AML-193 (cell line): ENCODE data around the gene LINGO3.
A peak's percentile ranks its signal among the peaks of the same experiment; 100 is the strongest.

Source experiments
- DNase-seq, 2 experiments: peaks; one replicate each; lab custom pipeline; 2025; lab: John Stamatoyannopoulos, UW

Gene LINGO3

DNA sequence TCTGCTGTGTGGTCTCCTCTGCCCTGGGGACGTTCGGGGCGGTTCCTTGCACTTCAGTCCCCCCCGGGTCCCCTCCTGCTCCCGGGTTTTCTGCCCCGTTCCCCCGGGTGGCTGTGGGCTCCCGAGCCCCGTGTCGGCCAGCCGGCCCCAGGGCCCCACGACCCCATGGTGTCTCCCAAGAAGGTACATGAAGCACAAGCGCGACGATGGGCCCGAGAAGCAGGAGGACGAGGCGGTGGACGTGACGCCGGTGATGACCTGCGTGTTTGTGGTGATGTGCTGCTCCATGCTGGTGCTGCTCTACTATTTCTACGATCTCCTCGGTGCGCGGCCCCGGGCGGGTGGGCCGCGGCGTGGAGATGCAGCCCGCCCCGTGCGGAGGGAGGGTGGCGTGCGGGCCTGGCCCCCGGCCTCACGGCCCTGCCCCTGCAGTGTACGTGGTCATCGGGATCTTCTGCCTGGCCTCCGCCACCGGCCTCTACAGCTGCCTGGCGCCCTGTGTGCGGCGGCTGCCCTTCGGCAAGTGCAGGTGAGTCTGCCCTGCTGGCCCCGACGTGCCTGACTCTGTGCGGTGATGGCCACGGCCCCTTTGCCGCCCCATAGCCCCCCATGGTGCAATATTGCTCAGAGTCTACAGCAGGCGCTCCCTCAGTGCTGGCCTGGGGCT, 31.8 kb upstream of the LINGO3 start:
- DNase-seq = no peak

DNA sequence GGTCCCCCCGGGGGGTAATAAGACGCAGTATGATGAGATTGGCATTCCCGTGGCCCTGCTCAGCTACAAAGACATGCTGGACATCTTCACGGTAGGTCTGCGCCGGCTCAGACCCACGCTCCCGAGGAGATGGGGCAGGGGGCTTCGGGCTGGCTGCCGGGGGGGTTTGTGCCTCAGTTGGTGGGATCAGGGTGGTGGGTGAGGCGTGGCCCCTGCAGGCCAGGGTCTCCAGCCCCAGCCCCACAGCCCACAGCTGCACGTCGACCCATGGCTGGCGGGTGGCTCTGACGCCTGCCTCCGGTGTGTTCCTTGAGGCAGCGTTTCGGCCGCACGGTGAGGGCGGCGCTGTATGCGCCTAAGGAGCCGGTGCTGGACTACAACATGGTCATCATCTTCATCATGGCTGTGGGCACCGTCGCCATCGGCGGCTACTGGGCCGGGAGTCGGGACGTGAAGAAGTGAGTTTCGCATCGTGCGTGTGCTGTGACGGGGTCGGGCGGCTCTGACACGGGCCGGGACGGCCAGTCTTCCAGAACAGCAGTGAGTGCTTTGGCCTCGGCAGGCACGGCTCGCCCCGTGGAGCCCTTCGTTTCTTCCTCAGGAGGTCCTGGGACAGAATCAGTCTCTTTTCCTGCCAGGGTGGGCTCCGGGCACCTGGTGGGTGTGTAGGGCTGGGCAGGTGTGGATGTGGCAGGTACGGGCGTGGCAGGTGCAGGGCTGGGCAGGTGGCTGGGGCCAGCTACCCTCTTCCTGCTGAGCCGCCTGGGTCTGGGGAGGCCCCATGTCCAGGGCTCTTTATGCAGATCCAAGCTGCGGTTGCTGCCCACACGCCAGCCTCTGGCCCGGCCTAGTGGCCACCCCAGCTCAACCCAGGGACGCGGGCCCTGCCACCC, 31.0 kb upstream of the LINGO3 start:
- DNase-seq = no peak

DNA sequence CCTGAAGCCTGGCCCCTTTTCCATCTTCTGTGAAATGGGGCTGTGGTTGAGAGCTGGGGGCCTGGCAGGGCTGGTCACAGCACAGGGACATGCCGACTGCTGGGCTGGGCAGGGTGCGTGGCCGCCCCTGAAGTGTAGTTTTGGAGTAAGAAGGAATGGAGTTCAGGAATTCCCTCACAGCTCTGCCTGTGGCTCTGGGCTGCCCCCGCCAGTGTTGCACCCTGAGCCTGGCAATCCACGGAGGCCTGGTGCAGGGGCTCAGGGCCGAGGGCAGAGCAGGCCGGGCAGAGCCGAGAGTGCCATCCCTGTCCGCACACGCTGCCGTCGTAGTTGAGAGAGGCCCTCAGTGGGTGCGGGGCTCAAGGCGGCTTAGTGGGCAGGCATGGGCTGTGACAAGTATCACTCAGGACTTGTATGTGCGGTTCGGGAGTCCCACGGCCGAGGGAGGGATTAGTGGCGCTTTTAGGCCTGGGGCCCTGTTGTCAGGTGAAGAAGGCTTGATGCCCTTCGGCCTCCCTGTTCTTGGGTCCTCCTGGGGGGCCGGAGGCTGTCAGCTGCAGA, 30.2 kb upstream of the LINGO3 start:
- no peak for DNase-seq

DNA sequence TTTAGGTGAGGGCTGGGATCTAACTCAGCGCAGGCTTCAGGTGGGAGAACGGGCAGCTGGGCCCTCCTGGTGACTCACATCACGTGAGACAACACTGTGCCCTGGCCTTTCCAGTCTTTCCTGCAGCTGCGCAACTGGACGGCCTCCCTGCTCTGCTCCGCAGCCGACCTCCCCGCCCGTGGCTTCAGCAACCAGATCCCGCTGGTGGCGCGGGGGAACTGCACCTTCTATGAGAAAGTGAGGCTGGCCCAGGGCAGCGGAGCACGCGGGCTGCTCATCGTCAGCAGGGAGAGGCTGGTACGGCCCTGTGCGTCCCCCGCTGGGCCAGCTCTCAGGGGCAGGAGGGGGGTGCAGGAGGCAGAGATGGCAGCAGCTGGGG, 29.4 kb upstream of the LINGO3 start:
- no peak for DNase-seq

DNA sequence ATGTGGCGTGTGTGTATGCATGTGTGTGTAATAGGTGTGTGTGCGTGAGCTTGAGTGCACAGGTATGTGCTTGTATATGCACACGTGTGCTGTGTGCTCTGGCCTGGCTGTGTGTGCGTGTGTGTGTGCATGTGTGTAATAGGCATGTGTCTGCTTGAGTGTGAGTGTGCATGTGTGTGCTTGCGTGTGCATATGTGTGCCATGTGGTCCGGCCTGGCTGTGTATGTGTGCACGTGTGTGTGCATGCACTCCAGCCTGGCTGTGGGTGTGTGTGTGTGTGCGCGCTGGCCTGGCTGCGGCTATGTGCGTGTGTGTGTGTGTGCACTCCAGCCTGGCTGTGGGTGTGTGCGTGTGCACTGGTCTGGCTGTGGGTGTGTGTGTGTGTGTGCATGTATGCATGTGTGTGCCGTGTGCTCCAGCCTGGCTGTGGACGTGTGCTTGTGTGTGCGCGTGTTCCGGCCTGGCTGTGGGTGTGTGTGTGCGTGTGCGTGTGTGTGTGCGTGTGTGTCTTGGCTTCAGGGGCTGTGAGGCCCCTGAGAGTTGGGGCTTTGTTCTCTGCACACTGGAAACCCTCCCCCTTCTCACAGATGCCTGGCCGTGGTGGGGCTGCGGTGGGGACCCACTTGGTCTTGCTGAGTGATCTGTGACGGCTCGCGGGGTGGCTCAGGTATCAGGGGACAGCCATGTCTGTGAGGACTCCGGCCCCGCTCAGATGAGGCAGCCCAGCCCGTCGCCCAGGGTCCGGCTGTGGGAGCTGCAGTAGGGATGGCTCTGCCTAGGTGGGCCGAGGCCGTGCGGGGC, 28.8 kb upstream of the LINGO3 start:
- DNase-seq = no peak

DNA sequence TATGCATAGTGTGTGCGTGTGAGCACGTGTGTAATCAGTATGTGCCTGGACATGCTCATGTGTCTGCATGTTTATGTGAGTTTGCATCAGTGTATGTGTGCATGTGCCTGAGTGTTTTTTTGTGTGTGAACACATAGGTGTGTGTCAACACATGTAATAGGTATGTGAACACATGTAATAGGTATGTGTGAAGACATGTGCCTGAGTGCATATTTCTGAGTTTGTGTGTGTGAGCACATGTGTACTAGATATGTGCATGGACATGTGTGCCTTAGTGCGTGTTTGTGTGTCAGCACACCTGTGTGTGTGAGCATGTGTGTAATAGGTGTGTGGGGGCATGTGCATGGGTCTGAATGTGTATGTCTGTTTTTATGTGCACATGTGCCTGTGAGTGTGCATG, 27.9 kb upstream of the LINGO3 start:
- no peak for DNase-seq

DNA sequence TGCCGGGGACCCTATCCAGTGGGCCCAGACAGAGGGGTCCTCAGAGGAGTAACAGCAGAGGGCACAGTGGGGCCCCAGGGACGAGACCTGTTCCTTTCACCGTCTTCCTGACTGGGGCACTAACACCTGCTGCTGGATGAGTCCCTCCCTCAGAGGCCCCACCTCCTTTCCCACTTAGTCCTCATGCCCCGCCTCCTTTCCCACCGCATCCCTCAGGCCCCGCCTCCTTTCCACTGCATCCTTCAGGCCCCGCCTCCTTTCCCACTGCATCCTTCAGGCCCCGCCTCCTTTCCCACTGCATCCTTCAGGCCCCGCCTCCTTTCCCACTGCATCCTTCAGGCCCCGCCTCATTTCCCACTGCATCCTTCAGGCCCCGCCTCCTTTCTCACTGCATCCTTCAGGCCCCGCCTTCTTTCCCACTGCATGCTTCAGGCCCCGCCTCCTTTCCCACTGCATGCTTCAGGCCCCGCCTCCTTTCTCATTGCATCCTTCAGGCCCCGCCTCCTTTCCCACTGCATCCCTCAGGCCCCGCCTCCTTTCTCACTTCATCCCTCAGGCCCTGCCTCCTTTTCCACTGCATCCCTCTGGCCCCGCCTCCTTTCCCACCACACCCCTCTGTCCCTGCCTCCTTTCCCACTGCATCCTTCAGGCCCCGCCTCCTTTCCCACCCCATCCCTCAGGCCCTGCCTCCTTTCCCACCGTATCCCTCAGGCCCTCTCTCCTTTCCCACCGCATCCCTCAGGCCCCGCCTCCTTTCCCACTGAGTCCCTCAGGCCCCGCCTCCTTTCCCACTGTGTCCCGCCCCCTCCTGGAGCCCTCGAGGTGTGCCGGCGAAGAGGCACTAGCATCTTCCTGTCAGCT, 27.3 kb upstream of the LINGO3 start:
- DNase-seq = no peak

DNA sequence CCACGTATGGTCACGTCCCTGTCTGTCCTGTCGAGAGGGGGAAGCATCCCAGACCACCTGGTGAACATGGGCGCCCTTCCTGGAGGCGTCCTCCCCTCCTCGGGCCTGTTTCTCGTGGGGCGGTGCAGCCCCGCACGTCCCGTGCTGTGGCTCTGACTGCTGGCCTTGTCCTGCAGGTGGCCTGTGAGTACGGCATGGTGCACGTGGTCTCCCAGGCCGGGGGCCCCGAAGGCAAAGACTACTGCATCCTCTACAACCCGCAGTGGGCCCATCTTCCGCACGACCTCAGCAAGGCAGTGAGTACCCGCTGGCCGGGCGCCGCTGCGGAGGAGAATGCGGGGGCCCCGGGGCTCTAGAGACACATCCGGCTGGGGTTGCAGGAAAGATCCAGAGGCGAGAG, 26.5 kb upstream of the LINGO3 start:
- no peak for DNase-seq

DNA sequence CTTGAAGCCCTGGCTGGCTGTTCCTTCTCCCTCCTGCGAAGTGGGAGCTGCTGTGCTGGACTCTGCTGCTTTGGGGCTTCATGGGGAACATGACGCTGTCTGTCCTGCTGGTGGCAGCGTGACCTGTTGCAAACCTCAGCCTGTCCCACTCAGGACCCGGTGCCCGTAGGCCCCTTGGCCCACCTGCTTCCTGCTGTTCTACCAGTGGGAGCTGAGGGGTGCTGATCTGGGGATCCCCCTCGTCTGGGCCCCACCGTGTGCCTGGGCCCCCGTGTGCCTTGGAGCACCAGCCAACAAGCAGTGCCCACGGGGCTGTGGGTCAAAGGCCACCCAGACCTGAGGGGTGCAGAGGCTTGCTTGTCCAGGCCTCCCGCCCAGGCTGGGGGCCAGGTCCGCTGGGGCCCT, 25.9 kb upstream of the LINGO3 start:
- no peak for DNase-seq

DNA sequence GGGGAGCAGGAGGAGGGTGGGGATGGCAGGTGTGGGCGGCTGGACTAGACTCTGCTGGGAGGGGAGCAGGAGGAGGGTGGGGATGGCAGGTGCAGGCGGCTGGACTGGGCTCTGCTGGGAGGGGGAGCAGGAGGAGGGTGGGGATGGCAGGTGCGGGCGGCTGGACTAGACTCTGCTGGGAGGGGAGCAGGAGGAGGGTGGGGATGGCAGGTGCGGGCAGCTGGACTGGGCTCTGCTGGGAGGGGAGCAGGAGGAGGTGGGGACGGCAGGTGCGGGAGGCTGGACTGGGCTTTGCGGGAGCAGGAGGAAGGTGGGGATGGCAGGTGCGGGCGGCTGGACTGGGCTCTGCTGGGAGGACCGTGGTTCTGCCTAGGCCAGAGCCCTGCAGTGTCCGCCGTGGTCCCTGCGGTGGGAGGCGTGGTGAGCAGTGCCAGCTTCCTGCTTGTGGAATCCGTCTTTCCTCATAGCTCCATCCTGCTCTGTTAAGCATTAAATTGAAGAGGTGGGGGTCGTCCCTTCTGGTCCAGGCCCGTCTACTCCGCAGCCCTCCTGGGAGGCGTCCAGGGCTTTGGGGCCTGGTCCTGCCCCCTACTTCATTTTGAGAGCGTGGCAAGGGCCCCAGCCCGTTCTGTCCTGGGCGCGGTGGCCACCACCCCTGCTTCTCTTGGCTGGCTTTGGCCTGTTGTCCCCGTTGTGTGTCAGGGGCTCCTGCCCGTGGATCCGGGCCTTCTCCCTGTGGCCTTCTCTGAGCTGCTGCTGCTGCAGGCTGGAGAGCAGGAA, 25.3 kb upstream of the LINGO3 start:
- DNase-seq = no peak

DNA sequence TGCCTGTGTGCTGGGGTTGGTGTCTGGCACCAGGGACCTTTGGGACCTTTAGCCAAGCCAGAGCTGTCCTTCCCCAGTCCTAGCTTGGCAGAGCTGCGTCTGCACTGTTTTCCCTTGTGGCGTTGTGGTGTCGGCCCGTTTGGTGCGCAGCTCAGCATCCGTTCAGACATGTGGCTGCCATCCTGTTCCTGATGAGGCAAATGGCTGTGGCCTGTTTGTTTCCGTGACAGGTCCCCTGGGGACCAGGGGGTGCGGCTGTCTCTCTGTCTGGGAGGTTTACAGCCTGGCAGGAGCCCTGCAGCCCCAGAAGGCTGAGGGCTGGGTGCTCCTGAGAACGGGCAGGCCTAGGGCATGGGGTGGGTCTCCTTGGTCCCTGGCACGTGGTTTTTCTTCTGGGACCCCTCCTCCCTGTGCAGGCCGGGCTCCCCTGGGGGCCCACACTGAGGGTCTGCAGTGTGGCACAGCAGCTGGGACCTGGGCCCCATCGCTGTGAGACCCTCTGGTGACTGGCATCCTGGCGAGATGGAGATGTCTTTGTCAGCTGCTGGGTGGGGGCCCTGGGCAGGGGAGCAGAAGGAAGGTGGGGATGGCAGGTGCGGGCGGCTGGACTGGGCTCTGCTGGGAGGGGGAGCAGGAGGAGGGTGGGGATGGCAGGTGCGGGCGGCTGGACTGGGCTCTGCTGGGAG, 24.5 kb upstream of the LINGO3 start:
- no peak for DNase-seq

DNA sequence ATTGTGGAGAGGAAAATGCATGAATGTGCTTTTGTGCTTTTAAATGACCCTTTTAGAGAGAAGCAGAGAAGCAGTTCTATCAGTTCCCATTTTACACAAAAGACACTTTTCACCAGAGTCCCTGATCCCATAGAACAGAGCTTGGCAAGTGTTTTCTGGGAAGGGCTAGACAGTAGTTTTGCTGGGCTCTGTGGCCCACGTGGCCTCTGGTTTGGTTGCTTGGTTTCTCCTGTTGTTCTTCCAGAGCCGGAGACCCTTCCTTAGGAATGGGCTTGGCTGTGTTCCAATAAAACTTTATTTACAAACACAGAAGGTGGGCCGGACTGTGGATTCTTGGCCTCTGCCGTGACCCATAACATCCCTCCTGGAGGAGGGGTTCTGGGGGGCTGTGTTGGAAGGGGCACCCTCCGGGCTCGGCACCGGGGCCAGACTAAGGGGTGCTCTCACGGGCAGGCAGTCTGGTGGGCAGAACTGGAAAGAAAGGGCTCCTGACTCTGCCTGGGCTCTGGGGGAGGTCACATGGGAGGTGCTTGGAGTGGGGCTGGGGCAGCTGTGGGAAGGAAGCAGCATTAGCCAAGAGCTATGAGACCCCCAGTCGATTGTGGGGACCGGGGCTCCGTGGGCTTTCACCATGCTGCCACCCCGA, 23.8 kb upstream of the LINGO3 start:
- DNase-seq = no peak

DNA sequence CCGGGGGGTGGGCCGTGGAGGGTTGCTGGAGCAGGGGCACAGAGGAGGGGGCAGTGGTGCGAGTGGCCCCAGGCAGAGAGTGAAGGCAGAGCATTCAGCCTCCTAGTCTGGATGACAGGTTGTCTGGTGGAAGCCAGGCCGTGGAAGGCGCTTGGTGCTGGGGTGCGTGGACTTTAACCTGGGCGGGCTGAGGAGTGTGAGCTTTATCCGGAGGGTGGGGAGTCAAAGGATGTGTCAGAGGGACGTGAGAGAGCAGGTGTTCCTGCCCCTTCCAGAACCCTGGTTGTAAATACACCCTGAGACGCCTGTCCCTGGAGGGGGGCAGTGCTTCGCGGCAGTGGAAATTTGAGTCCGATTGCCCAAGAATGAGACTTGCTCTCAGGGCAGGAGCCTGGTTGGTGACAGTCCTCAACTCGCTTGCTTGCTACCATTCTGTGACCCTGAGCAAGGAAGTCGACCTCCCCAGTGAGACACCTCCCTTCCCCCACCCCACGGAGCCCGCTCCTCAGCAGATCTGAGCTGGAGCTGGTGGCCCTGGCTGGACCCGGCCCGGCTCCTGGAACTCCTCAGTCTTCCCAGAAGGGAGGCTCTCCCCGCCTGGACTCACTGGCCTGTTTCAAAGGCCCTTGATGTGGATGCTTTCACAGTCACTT, 22.8 kb upstream of the LINGO3 start:
- no peak for DNase-seq

DNA sequence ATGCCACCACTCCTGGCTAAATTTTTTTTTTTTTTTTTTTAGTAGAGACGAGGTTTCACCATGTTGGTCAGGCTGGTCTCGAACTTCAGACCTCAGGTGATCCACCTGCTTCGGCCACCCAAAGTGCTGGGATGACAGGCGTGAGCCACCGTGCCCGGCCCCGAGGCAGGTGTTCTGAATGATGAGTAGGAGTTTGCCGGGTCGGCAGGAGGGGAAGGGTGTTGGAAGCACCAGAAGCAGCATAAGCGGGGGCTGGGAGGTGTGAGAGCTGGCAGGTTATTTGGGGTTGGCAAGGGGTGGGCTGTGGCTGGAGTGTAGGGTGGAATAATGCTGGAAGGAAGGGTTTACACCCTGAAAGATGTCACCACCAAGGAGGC, 22.3 kb upstream of the LINGO3 start:
- DNase-seq = no peak

DNA sequence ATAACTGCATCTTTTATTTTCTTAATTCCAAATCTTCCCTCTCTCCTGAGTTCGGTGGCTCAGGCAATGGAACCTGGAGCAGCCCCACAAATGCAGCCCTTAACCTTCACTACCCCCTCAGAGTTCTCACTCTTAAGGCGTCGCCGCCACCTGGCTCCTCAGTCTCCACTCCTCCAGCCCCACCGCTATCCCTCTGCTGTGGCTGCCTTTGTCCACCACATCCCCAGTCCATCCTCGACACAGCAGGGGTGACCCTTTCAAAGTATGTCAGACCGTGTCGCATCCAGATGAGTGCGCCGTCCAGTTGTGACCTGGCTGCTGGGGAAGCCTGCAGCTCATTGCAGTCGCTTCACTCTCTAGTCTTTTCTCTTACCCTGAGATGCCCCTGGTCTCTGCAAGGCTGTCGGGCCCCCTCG, 21.6 kb upstream of the LINGO3 start:
- no peak for DNase-seq

DNA sequence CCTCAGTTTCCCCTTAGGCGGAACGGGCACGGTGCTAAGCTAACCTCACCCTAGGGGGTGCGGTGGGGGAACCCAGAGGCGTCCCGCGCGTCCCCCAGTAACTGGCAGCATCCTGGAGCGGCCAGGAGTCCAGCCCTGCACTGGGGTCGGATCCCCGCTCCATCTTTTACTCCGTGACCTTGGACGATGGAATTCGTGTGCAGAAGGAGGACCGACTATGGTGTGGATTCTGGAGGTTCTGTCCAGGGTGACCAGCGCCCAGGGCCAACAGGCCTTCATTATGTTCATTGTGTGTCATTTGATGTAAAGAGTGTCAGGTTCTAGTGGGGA, 21.2 kb upstream of the LINGO3 start:
- no peak for DNase-seq

DNA sequence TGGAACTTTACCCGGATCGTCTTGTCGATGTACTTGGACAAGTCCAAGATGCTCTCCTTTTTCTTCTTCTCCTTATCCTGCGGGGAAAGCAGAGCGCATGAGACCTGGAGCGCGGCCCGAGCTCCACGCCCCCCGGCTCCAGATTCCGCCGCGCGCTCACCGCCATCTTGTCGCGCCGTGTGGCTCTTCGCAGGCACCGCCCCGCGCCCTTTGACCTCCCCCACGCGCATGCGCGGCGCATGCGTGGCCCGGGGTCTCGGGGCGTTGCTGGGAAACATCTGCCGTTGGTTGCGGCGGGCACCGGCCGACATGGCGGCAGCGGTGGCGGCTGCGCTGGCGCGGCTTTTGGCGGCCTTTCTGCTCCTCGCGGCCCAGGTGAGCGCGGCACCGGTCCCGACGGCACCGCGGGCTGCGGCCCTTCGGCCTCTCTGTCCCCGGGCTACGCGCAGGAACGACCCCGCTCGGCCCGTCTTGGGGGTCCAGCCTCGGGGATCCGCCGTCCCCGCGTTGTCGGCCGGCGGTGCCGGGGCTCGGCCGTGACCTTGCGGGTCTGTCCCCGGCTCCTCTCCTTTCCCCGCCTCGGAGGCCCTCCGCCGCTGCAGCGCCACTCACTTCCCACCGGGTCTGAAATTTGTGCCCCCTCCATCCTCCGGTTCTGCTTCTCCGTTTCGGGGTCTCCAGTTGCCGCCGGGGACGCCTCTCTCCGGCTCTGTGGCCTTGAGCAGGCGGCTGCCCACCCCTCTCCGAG, 20.6 kb upstream of the LINGO3 start, which contains the start of the genes LSM7 and SPPL2B:
Gene LSM7, minus strand, starts transcription at position 186 of the 748 bp plus-strand sequence. Its CDS starts 20 bp downstream, at position 166.
Gene SPPL2B, plus strand, starts transcription at position 284 of the 748 bp plus-strand sequence. Its CDS starts 26 bp downstream, at position 310.
- DNase-seq = peak; percentile 70 to 71

DNA sequence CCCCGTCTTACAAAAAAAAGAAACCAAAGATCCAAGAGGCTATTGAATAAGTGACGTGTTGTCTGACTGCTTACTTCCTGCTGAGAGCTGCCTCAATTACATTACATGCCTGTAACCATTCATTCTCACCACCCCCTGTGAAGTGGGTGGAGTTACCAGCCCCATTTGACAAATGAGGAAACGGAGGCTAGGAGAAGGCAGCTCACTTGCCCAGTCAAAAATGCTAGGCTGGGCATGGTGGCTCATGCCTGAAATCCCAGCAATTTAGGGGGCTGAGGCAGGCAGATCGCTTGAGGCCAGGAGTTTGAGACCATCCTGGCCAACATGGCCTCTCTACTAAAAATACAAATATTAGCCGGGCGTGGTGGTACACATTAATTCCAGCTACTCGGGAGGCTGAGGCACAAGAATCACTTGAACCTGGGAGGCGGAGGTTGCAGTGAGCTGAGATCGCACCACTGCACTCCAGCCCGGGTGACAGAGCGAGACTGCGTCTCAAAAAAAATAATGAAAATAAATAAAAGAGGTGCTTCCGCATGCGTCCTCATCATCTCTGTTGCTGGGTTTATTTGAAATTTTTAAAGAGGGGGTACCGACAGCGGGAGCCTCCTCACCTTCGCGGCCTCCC, 19.9 kb upstream of the LINGO3 start:
- DNase-seq = peak; percentile 80 to 83
